PC-9 (cell line): ENCODE measurements around the gene NTM. TPM values are rescaled to one million over a fixed set of nuclear protein-coding genes. Genes with fewer than 3 reads are reported as not detected.

Experiments used
- BruUV-seq: library from RNA; stranded (reverse); fragments of 400-500 nt; replicated peaks from 2 replicates; lab custom pipeline; 2021; lab: Mats Ljungman, UMichigan
- CTCF ChIA-PET: fragments of 300-600 bp; sonication (Branson Sonifier 250); formaldehyde crosslinking; loops from one replicate; lab custom pipeline; 2022; ENCODE audit warnings: antibody characterized with exemption; lab: Charles Lee
- POLR2A ChIA-PET: fragments of 300-600 bp; sonication (Branson Sonifier 250); formaldehyde crosslinking; loops from one replicate; lab custom pipeline; 2022; ENCODE audit warnings: antibody characterized with exemption; ENCODE audit not compliant: unreplicated experiment; lab: Charles Lee
- DNase-seq, 2 experiments: peaks; one replicate each; pipeline versions ENCODE4 v3.0.0 to v3.0.0-alpha.2; 2015 to 2022; ENCODE audit warnings: mixed read lengths in 1 of 2
- H2AFZ ChIP-seq: fragments of 200-600 bp; sonication (generic); 2 replicates; pipeline ENCODE4 v1.8.1; 2017; ENCODE audit warnings: antibody characterized with exemption
- H3F3A ChIP-seq: fragments of 200-600 bp; sonication (generic); 2 replicates; pipeline ENCODE4 v1.8.1; 2017; ENCODE audit warnings: antibody characterized with exemption, mild to moderate bottlenecking, low read depth; ENCODE audit not compliant: insufficient read depth
- H3K27ac ChIP-seq: fragments of 200-600 bp; sonication (generic); 2 replicates; pipeline ENCODE4 v1.6.1; 2016; ENCODE audit warnings: mixed run types
- H3K27me3 ChIP-seq: fragments of 200-600 bp; sonication (generic); 2 replicates; pipeline ENCODE4 v1.6.1; 2016; ENCODE audit warnings: low read depth, mixed run types; ENCODE audit not compliant: insufficient read depth
- H3K36me3 ChIP-seq: fragments of 200-600 bp; sonication (generic); 2 replicates; pipeline ENCODE4 v1.6.1; 2016; ENCODE audit warnings: low read depth, mixed run types
- H3K4me1 ChIP-seq: fragments of 200-600 bp; sonication (generic); replicated peaks from 2 replicates; pipeline ENCODE4 v1.6.1; 2016; ENCODE audit warnings: mixed run types; ENCODE audit not compliant: insufficient read depth
- H3K4me2 ChIP-seq: fragments of 200-600 bp; sonication (generic); 2 replicates; pipeline ENCODE4 v1.6.1; 2017; ENCODE audit warnings: mixed run types
- H3K4me3 ChIP-seq: fragments of 200-600 bp; sonication (generic); 2 replicates; pipeline ENCODE4 v1.6.1; 2016; ENCODE audit warnings: mixed run types
- H3K79me2 ChIP-seq: fragments of 200-600 bp; sonication (generic); 2 replicates; pipeline ENCODE4 v1.6.1; 2017; ENCODE audit warnings: low read depth, mixed run types
- H3K9me2 ChIP-seq: fragments of 200-600 bp; sonication (generic); 2 replicates; pipeline ENCODE4 v1.8.1; 2017; ENCODE audit warnings: mild to moderate bottlenecking; ENCODE audit not compliant: insufficient read depth
- H3K9me3 ChIP-seq: fragments of 200-600 bp; sonication (generic); 2 replicates; pipeline ENCODE4 v1.8.1; 2016; ENCODE audit warnings: low read depth; ENCODE audit not compliant: insufficient read depth
- H4K20me1 ChIP-seq: fragments of 200-600 bp; sonication (generic); 2 replicates; pipeline ENCODE4 v1.8.1; 2017; ENCODE audit not compliant: insufficient read depth
- EZH2 ChIP-seq: fragments of 200-600 bp; sonication (generic); IDR thresholded peaks from 2 replicates; pipeline ENCODE4 v1.8.0; 2017; ENCODE audit warnings: antibody characterized with exemption, low read depth
- intact Hi-C: fragments of 100-400 bp; cut with micrococcal nuclease; formaldehyde crosslinking; loops from one replicate; pipeline ENCODE4 v1.10.0; 2022; ENCODE audit not compliant: unreplicated experiment
- total RNA-seq: library from RNA; stranded (reverse); gene quantifications from 2 replicates; pipeline ENCODE4 v1.2.3, GENCODE V29; 2021
- TF ChIP-seq, protein P1 (sequence below): fragments of 200-600 bp; sonication (generic); conservative IDR thresholded peaks from 2 replicates; pipeline ENCODE4 v1.6.1; 2017; ENCODE audit warnings: mixed run types, antibody characterized with exemption, mild to moderate bottlenecking, moderate library complexity

NTM gene
- total RNA-seq, 1 experiment from 2014 or later = not detected

DNA sequence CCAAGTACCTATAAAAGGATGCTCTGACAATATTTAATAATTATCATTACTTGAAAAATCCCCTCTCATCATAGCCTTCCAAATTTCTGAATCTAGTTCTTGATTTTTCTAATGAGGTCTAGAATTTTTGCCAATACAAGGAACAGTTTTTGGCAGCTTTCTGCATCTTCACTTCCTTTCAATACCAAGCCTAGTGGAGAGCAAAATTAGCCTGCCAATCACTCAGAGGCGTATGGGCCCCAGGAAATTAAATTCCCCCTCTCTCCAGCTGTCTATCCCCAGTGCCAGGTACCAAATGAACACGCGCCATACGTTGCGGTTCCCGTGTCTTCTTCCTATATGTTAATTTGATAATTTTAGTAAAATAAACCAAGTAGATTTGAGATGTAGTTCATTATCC, 293.9 kb downstream of the NTM start:
- no peaks in the 10 kb centered on the region for H3K9me2 ChIP-seq
- H3K9me3 ChIP-seq = no peaks in the 10 kb centered on the region
- no peaks in the 10 kb centered on the region for H3K4me1 ChIP-seq
- intact Hi-C loops = no loop called here
- DNase-seq = no peak
- no peak overlapping the region for H3K27ac ChIP-seq
- ChIA-PET POLR2A (no interaction called here), CTCF (no interaction called here)
- BruUV-seq = no TSS peak
- no peak overlapping the region for H3K4me2 ChIP-seq
- no peak overlapping the region for H2AFZ ChIP-seq
- no peaks in the 10 kb centered on the region for H3F3A ChIP-seq
- no peaks in the 10 kb centered on the region for H3K36me3 ChIP-seq
- no peak overlapping the region for H3K4me3 ChIP-seq
- no peak for TF ChIP-seq EZH2
- TF ChIP-seq, protein P1, sequence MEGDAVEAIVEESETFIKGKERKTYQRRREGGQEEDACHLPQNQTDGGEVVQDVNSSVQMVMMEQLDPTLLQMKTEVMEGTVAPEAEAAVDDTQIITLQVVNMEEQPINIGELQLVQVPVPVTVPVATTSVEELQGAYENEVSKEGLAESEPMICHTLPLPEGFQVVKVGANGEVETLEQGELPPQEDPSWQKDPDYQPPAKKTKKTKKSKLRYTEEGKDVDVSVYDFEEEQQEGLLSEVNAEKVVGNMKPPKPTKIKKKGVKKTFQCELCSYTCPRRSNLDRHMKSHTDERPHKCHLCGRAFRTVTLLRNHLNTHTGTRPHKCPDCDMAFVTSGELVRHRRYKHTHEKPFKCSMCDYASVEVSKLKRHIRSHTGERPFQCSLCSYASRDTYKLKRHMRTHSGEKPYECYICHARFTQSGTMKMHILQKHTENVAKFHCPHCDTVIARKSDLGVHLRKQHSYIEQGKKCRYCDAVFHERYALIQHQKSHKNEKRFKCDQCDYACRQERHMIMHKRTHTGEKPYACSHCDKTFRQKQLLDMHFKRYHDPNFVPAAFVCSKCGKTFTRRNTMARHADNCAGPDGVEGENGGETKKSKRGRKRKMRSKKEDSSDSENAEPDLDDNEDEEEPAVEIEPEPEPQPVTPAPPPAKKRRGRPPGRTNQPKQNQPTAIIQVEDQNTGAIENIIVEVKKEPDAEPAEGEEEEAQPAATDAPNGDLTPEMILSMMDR = no peak
- no peaks in the 10 kb centered on the region; the same call in 1 of the 2 replicates for H4K20me1 ChIP-seq
- H3K27me3 ChIP-seq = peaks cover 51% of the 10 kb centered on the region
- no peaks in the 10 kb centered on the region for H3K79me2 ChIP-seq

DNA sequence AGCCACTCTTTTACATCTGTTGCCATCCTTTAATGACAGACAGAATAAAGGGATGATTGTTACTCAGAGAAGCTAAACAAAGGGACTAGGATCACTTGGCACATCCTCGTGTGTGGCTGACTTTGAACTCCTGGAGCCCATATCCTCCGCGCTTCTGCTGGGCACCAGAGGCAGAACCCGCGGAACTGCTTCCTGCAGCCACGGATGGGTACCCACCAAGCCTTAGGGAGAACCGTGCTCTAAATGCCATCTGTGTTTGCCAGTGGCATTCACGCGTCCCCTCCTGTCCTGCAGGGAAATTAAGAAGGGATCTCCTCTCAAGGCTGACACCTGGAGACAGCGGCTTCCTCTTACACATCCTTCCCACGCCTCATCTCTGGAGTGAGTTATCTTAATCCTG, 294.4 kb downstream of the NTM start:
- no peaks in the 10 kb centered on the region for H3K79me2 ChIP-seq
- no TSS peak for BruUV-seq
- intact Hi-C loops = no loop called here
- ChIA-PET CTCF (no interaction called here), POLR2A (no interaction called here)
- no peak overlapping the region for H3K4me3 ChIP-seq
- H3K27ac ChIP-seq = no peak overlapping the region
- H3K9me3 ChIP-seq = no peaks in the 10 kb centered on the region
- peaks cover 46% of the 10 kb centered on the region for H3K27me3 ChIP-seq
- no peaks in the 10 kb centered on the region; the same call in 1 of the 2 replicates for H4K20me1 ChIP-seq
- no peaks in the 10 kb centered on the region for H3F3A ChIP-seq
- TF ChIP-seq, protein P1 = no peak
- no peak for TF ChIP-seq EZH2
- no peaks in the 10 kb centered on the region for H3K4me1 ChIP-seq
- no peak overlapping the region for H2AFZ ChIP-seq
- no peaks in the 10 kb centered on the region for H3K36me3 ChIP-seq
- H3K9me2 ChIP-seq = no peaks in the 10 kb centered on the region
- DNase-seq = no peak
- H3K4me2 ChIP-seq = no peak overlapping the region

DNA sequence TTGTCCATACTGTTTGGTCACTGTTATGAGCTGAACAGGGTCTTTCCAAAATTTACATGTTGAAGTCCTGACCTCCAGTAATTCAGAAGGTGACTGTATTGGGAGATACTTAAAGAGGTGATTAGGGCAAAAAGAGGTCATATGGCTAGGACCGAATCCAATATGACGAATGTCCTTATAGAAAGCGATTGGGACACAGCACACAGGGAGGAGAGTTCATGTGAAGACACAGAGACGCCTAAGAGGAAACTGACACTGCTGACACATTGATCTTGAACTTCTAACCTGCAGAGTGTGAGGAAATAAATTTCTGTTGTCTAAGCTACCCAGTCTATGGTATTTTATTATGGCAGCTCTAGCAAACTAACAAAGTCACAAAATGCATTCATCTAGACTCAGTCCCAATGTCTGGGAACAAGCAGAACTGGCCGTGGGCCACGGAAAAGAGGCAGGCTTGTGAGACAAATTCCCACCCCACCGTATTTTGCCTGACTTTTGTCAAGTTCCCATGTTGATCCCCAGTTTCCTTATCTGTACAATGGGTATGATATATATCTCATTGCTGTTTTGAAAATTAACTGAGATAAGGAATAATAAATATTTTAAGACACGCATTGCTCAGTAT, 295.0 kb downstream of the NTM start:
- H3K4me3 ChIP-seq = no peak overlapping the region
- peaks cover 40% of the 10 kb centered on the region for H3K27me3 ChIP-seq
- TF ChIP-seq, protein P1 = no peak
- TF ChIP-seq EZH2 = no peak
- H3K36me3 ChIP-seq = no peaks in the 10 kb centered on the region
- no peak for DNase-seq
- POLR2A ChIA-PET = no interaction called here
- H3K4me1 ChIP-seq = no peaks in the 10 kb centered on the region
- CTCF ChIA-PET = no interaction called here
- no peaks in the 10 kb centered on the region; the same call in 1 of the 2 replicates for H4K20me1 ChIP-seq
- no peak overlapping the region for H3K4me2 ChIP-seq
- H3K9me2 ChIP-seq = no peaks in the 10 kb centered on the region
- no peak overlapping the region for H2AFZ ChIP-seq
- H3K9me3 ChIP-seq = no peaks in the 10 kb centered on the region
- intact Hi-C loops = no loop called here
- H3F3A ChIP-seq = no peaks in the 10 kb centered on the region
- no peaks in the 10 kb centered on the region for H3K79me2 ChIP-seq
- no peak overlapping the region for H3K27ac ChIP-seq
- BruUV-seq = no TSS peak
